B cell (primary cell): Measurements from ENCODE around the gene OPN1MW. TPM values are rescaled to one million over a fixed set of nuclear protein-coding genes. Genes with fewer than 3 reads are reported as not detected.
"Not testable (repeated sequence)": the region's sequence is repeated elsewhere in the genome, so short reads cannot be mapped to it uniquely, and the experiment has no call there.

Source experiments
- ATAC-seq: fragments of 200-7000 bp; cut with Tn5 transposase; one replicate; pipeline ENCODE4 v1.10.0; 2021; ENCODE audit warnings: low read depth, mild to moderate bottlenecking, moderate number of reproducible peaks, moderate library complexity
- CTCF ChIA-PET: fragments of 350-600 bp; sonication (Branson Sonifier 250); formaldehyde crosslinking; loops from one replicate; lab custom pipeline; 2021; ENCODE audit warnings: antibody characterized with exemption, inconsistent platforms; lab: Charles Lee
- POLR2A ChIA-PET: fragments of 350-600 bp; sonication (Branson Sonifier 250); formaldehyde crosslinking; loops from one replicate; lab custom pipeline; 2021; ENCODE audit warnings: antibody characterized with exemption; lab: Charles Lee
- DNase-seq: peaks from one replicate; pipeline ENCODE4 v3.0.0; 2013
- H2AFZ ChIP-seq: 2 replicates; pipeline ENCODE4 v1.6.1; 2012; ENCODE audit warnings: mild to moderate bottlenecking, low read depth, low read length; ENCODE audit not compliant: insufficient read depth, poor library complexity, severe bottlenecking
- H3K27ac ChIP-seq, 2 donors: 1 replicate in 1 of 2; 2 replicates in 1 of 2; pipeline ENCODE4 v1.5.1; 2012 to 2013; ENCODE audit warnings: low read length in 2 of 2, mild to moderate bottlenecking in 2 of 2, moderate library complexity in 1 of 2
- H3K27me3 ChIP-seq, 4 experiments: fragments of 200-600 bp in 1 of 4; sonication (generic) in 1 of 4; replicated peaks in 1 of 4; 1 replicate in 2 of 4; 2 replicates in 2 of 4; pipeline versions ENCODE4 v1.6.1 to v1.7.0; 2013 to 2016; ENCODE audit warnings: low read length in 3 of 4, mild to moderate bottlenecking in 2 of 4, mixed read lengths in 1 of 4, moderate library complexity in 1 of 4; ENCODE audit not compliant: insufficient read depth in 4 of 4, control insufficient read depth in 3 of 4; ENCODE audit errors: control extremely low read depth in 1 of 4
- H3K36me3 ChIP-seq, 2 experiments: replicated peaks in 1 of 2; 1 replicate in 1 of 2; 2 replicates in 1 of 2; pipeline versions ENCODE4 v1.6.1 to v1.7.1; 2013; ENCODE audit warnings: low read length in 1 of 2; ENCODE audit not compliant: insufficient read depth in 2 of 2, control insufficient read depth in 1 of 2; ENCODE audit errors: control extremely low read depth in 1 of 2, extremely low read depth in 1 of 2
- H3K4me1 ChIP-seq, 2 donors: fragments of 200-600 bp in 1 of 2; sonication (generic) in 1 of 2; 1 replicate in 1 of 2; 2 replicates in 1 of 2; pipeline versions ENCODE4 v1.5.1 to v1.6.1; 2013 to 2017; ENCODE audit warnings: low read length in 2 of 2; ENCODE audit not compliant: control insufficient read depth in 2 of 2, insufficient read depth in 2 of 2
- H3K4me2 ChIP-seq: replicated peaks from 2 replicates; pipeline ENCODE3; 2012; ENCODE audit warnings: mild to moderate bottlenecking, low read depth, low read length; ENCODE audit not compliant: poor library complexity, severe bottlenecking
- H3K4me3 ChIP-seq, 5 experiments: fragments of 200-600 bp in 1 of 5; sonication (generic) in 1 of 5; 1 replicate in 3 of 5; 2 replicates in 2 of 5; pipeline versions ENCODE4 v1.5.1 to v1.7.0; 2011 to 2016; ENCODE audit warnings: low read length in 4 of 5, mild to moderate bottlenecking in 4 of 5, low read depth in 2 of 5, control low read depth in 1 of 5, moderate library complexity in 1 of 5; ENCODE audit not compliant: insufficient read depth in 1 of 5; ENCODE audit errors: control extremely low read depth in 1 of 5, extremely low read depth in 1 of 5
- H3K79me2 ChIP-seq: fragments of 200-600 bp; sonication (generic); one replicate; pipeline ENCODE4 v1.6.0; 2016; ENCODE audit warnings: low read length; ENCODE audit not compliant: control insufficient read depth, insufficient read depth
- H3K9ac ChIP-seq: fragments of 200-600 bp; sonication (generic); 2 replicates; pipeline ENCODE4 v1.6.1; 2017; ENCODE audit warnings: mild to moderate bottlenecking, low read length, moderate library complexity
- H3K9me3 ChIP-seq, 3 donors: one replicate each; pipeline versions ENCODE4 v1.6.1 to v1.7.1; 2013; ENCODE audit warnings: low read length in 2 of 3; ENCODE audit not compliant: control insufficient read depth in 2 of 3, insufficient read depth in 1 of 3; ENCODE audit errors: control extremely low read depth in 1 of 3
- H4K20me1 ChIP-seq: 2 replicates; pipeline ENCODE4 v1.6.0; 2012; ENCODE audit warnings: mild to moderate bottlenecking, low read length; ENCODE audit not compliant: insufficient read depth, control insufficient read depth, poor library complexity, severe bottlenecking
- H3K27ac Mint-ChIP-seq: one replicate; pipeline ENCODE4 v1.8.0; 2021; ENCODE audit warnings: mixed read lengths
- H3K27me3 Mint-ChIP-seq: one replicate; pipeline ENCODE4 v1.8.0; 2021; ENCODE audit warnings: mixed read lengths
- H3K4me1 Mint-ChIP-seq: one replicate; pipeline ENCODE4 v1.8.0; 2021; ENCODE audit warnings: mixed read lengths
- H3K4me3 Mint-ChIP-seq: one replicate; pipeline ENCODE4 v1.8.0; 2021; ENCODE audit warnings: mixed read lengths
- H3K9me3 Mint-ChIP-seq: one replicate; pipeline ENCODE4 v1.8.0; 2022; ENCODE audit warnings: mixed read lengths; ENCODE audit not compliant: insufficient read depth
- WGBS: methylation state at CpG from one replicate; pipeline ENCODE4 v1.1.5; 2013; ENCODE audit warnings: missing lambda C conversion rate; ENCODE audit not compliant: insufficient coverage; 5-methylcytosine and 5-hydroxymethylcytosine counted together
- intact Hi-C: fragments of 100-400 bp; cut with micrococcal nuclease; formaldehyde crosslinking; loops from one replicate; pipeline ENCODE4 v1.10.0; 2022
- polyA plus RNA-seq: library from polyadenylated mRNA; depleted of rRNA; stranded (reverse); fragments of >200 nt; gene quantifications from 2 replicates; pipeline ENCODE4 v1.2.3, GENCODE V29; 2012
- total RNA-seq, 2 donors: library from RNA; stranded (reverse); fragments of 120-200 nt in 1 of 2; gene quantifications; 1 replicate in 1 of 2; 2 replicates in 1 of 2; pipeline versions ENCODE4 v1.2.3 to v1.2.4, GENCODE V29; 2013 to 2022

Gene OPN1MW
- total and polyA plus RNA-seq, 2 donors (not counting 1 experiment from before 2014, with no cell fraction given), result not detected

DNA sequence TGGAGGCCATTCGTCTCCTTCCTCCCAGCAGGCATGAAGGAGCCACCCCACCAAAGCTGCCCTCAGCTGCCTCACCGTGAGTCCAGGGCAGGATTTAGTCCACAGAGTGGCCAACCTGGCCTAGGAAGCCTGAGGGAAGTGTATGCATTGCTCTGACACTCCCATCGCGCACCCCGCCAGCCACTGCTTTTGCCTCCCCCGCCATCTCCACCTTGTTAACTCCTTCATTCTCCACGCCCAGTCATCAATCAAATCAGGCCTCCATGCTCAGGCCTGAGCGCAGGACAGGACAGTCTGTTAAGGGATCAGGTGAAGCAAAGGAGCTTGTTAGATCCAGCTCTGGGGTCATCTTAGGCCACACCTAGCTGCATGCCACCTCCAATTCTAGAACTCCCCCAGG lies 10.4 kb downstream of the OPN1MW start:
- H3K27ac Mint-ChIP-seq, DNase-seq, H3K9me3 ChIP-seq, H3K4me3 ChIP-seq, POLR2A ChIA-PET, H3K4me1 Mint-ChIP-seq, CTCF ChIA-PET, H2AFZ ChIP-seq, H3K79me2 ChIP-seq, H3K4me3 Mint-ChIP-seq, H3K4me2 ChIP-seq, H3K36me3 ChIP-seq, H3K27me3 ChIP-seq, H3K9me3 Mint-ChIP-seq, intact Hi-C loops, H3K4me1 ChIP-seq, H3K9ac ChIP-seq, H4K20me1 ChIP-seq, H3K27me3 Mint-ChIP-seq, ATAC-seq, H3K27ac ChIP-seq: not testable (repeated sequence)
- no CpG with 5 or more reads among the region's 8 CpGs for WGBS

DNA sequence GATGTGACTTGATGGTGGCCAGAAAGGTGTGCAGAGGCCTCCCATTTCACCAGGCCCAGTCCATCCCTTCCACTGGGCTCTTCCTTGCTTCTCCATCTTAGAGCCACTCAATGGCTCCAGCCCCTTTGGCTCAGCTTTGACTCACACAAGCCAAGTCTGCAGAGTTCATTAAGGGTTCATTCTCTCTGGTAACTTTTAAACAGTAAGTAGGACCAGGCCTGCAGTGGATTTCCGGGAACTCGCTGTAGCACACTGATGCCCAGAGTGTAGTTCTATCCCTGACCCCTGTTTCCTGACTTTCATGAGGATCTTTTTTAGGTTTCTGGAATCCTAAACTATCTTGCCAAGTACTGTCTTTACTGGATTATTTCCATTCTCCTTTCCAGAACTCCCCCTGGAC lies 11.9 kb downstream of the OPN1MW start:
- H3K4me3 ChIP-seq, H3K9ac ChIP-seq, H4K20me1 ChIP-seq, H3K27me3 Mint-ChIP-seq, H3K27me3 ChIP-seq, DNase-seq, H3K36me3 ChIP-seq, intact Hi-C loops, H3K4me2 ChIP-seq, H2AFZ ChIP-seq, H3K4me1 Mint-ChIP-seq, H3K4me3 Mint-ChIP-seq, H3K4me1 ChIP-seq, POLR2A ChIA-PET, ATAC-seq, H3K27ac ChIP-seq, H3K9me3 Mint-ChIP-seq, H3K9me3 ChIP-seq, CTCF ChIA-PET, H3K27ac Mint-ChIP-seq, H3K79me2 ChIP-seq: not testable (repeated sequence)
- whole genome bisulfite sequencing, result no CpG with 5 or more reads among the region's 2 CpGs

DNA sequence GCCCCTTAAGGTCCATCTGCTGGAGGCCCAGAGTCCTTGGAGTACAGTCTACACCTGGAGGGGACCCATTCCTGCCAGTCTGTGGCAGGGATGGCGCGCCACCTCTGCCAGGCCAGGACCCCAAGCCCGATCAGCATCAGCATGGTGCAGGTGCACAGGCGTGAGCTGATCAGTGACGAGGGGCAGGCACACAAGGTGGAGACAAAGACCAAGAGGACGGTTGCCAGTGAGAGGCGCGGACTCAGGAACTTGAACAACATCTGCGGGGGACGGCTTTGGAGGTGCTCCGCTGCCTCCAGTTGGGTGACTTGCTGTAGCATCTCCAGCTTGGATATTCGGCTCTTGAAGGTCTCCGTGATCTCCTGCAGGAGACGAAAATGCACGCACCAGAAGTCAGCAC lies 14.1 kb downstream of the OPN1MW start:
- H3K9ac ChIP-seq, H4K20me1 ChIP-seq, H3K4me1 Mint-ChIP-seq, H3K79me2 ChIP-seq, H3K9me3 Mint-ChIP-seq, H3K27me3 ChIP-seq, CTCF ChIA-PET, intact Hi-C loops, H3K36me3 ChIP-seq, POLR2A ChIA-PET, H3K9me3 ChIP-seq, H3K4me3 ChIP-seq, H3K27me3 Mint-ChIP-seq, H3K27ac Mint-ChIP-seq, H3K4me3 Mint-ChIP-seq, H2AFZ ChIP-seq, H3K4me2 ChIP-seq, ATAC-seq, H3K27ac ChIP-seq, DNase-seq, H3K4me1 ChIP-seq: not testable (repeated sequence)
- no CpG with 5 or more reads among the region's 15 CpGs for WGBS

DNA sequence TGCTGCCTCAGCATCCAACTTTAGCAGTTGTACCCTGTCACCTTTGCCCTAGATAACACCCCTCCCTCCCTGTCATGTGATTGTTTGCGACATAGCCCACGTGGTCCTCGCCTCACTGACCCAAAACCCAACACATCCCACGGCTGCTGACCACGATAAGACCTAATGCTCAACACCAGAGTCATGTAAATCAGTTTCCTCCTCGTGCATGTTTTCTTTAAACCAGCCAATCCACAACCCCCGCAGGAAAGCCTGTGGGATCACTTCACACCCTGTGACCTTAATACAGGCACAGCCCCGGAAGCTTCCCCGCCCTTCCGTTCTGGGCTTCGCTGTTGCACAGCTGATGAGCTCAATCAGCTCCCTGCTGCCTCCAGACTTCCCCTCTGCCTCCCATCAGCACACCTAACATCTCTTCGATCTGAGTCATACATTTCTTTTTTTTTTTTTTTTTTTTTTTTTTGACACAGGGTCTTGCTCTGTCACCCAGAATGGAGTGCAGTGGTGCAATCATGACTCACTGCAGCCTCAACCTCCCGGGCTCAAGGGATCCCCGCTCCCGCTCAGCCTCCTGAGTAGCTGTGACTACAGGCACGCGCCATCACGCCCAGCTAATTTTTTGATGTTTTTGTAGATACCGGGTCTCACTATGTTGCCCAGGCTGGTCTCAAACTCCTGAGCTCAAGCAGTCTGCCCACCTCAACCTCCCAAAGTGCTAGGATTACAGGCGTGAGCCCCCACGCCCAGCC lies 27.4 kb downstream of the OPN1MW start:
- H3K9me3 Mint-ChIP-seq, H3K4me3 Mint-ChIP-seq, H2AFZ ChIP-seq, H3K4me3 ChIP-seq, H3K4me1 Mint-ChIP-seq, intact Hi-C loops, POLR2A ChIA-PET, H3K27ac ChIP-seq, H3K9ac ChIP-seq, H3K27me3 Mint-ChIP-seq, H3K4me2 ChIP-seq, H3K9me3 ChIP-seq, DNase-seq, H3K27ac Mint-ChIP-seq, H4K20me1 ChIP-seq, CTCF ChIA-PET, H3K27me3 ChIP-seq, H3K79me2 ChIP-seq, H3K4me1 ChIP-seq, H3K36me3 ChIP-seq: not testable (repeated sequence)
- no CpG with 5 or more reads among the region's 21 CpGs for WGBS
- peak; percentile 92 for ATAC-seq
